ENCODE results near the gene TMTC2.

GRCh38 chr12:82749015-82749414, 62.3 kb downstream of the TMTC2 start:
- TF ChIP-seq CTCF (IDR thresholded peaks at IDR 0.05) (no peak), POLR2A (IDR thresholded peaks at IDR 0.05) (no peak)

All from tibial nerve (tissue), 3 donors.